GM23338 (cell line): ENCODE data around the gene SERPINE2.

Experiments
- CTCF ChIP-seq, 2 experiments: fragments of 200-600 bp in 1 of 2; sonication (generic) in 1 of 2; conservative IDR thresholded peaks; 2 replicates each; pipeline versions ENCODE4 v1.5.1 to v1.6.1; 2016 to 2017; ENCODE audit warnings: antibody characterized with exemption in 2 of 2, low read depth in 2 of 2, mild to moderate bottlenecking in 2 of 2, moderate library complexity in 1 of 2
- EZH2phosphoT487 ChIP-seq: fragments of 200-600 bp; sonication (generic); IDR thresholded peaks from one replicate; pipeline ENCODE4 v1.8.1; 2018; ENCODE audit warnings: antibody characterized with exemption; ENCODE audit not compliant: unreplicated experiment
- ZNF114 ChIP-seq: fragments of 250-450 bp; sonication (Bioruptor Pico); IDR thresholded peaks from 2 replicates; pipeline ENCODE4 v1.5.0; 2020; ENCODE audit warnings: mild to moderate bottlenecking, moderate library complexity
- ZNF331 ChIP-seq: fragments of 250-450 bp; sonication (Bioruptor Pico); IDR thresholded peaks from 2 replicates; pipeline ENCODE4 v1.5.0; 2020; ENCODE audit warnings: low read depth, mild to moderate bottlenecking, moderate library complexity
- TF ChIP-seq, protein P1 (sequence below): IDR thresholded peaks from one replicate; pipeline ENCODE4 v1.6.1; 2018; ENCODE audit warnings: antibody characterized with exemption; ENCODE audit not compliant: unreplicated experiment

- TF ChIP-seq CTCF (conservative IDR thresholded peaks at IDR 0.05; ENCODE audit: low read depth in 2 of 2) (no peak), ZNF331 (CRISPR knock-in tag) (no peak), EZH2phosphoT487 (no peak), ZNF114 (no peak)
- TF ChIP-seq, protein P1, sequence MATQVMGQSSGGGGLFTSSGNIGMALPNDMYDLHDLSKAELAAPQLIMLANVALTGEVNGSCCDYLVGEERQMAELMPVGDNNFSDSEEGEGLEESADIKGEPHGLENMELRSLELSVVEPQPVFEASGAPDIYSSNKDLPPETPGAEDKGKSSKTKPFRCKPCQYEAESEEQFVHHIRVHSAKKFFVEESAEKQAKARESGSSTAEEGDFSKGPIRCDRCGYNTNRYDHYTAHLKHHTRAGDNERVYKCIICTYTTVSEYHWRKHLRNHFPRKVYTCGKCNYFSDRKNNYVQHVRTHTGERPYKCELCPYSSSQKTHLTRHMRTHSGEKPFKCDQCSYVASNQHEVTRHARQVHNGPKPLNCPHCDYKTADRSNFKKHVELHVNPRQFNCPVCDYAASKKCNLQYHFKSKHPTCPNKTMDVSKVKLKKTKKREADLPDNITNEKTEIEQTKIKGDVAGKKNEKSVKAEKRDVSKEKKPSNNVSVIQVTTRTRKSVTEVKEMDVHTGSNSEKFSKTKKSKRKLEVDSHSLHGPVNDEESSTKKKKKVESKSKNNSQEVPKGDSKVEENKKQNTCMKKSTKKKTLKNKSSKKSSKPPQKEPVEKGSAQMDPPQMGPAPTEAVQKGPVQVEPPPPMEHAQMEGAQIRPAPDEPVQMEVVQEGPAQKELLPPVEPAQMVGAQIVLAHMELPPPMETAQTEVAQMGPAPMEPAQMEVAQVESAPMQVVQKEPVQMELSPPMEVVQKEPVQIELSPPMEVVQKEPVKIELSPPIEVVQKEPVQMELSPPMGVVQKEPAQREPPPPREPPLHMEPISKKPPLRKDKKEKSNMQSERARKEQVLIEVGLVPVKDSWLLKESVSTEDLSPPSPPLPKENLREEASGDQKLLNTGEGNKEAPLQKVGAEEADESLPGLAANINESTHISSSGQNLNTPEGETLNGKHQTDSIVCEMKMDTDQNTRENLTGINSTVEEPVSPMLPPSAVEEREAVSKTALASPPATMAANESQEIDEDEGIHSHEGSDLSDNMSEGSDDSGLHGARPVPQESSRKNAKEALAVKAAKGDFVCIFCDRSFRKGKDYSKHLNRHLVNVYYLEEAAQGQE: no peak
These were observed 97.4 kb downstream of the SERPINE2 start for GRCh38 chr2:223941579-223942277.
